ENCODE data around the gene CHST11.

GRCh38 chr12:104634044-104634443, 177.3 kb downstream of the CHST11 start:
- TF ChIP-seq JUND (IDR thresholded peaks at IDR 0.05; ENCODE audit: low read depth, low read length) (no peak), TARDBP (IDR thresholded peaks at IDR 0.05; ENCODE audit: borderline replicate concordance) (no peak), KDM1A (IDR thresholded peaks at IDR 0.05; ENCODE audit: borderline replicate concordance) (no peak), POLR2AphosphoS5 (IDR thresholded peaks at IDR 0.05; ENCODE audit: low read length) (no peak), TCF12 (IDR thresholded peaks at IDR 0.05; ENCODE audit: low read depth, low read length) (no peak), CTCF (IDR thresholded peaks at IDR 0.05 in 2 of 3, conservative IDR thresholded peaks at IDR 0.05 in 1 of 3; ENCODE audit: control insufficient read depth in 2 of 3, extremely low read depth in 1 of 3, insufficient read depth in 1 of 3, low read depth in 3 of 3, low read length in 3 of 3) (no peak), RAD21 (IDR thresholded peaks at IDR 0.05; ENCODE audit: insufficient read depth, low read depth, low read length) (no peak), SMAD1 (IDR thresholded peaks at IDR 0.05; ENCODE audit: low read depth, partially characterized antibody) (no peak), LARP7 (IDR thresholded peaks at IDR 0.05) (no peak), CEBPB (IDR thresholded peaks at IDR 0.05; ENCODE audit: borderline replicate concordance in 1 of 2, low read depth in 2 of 2, low read length in 2 of 2) (no peak), GABPA (IDR thresholded peaks at IDR 0.05; ENCODE audit: low read depth) (no peak), SRF (IDR thresholded peaks at IDR 0.05; ENCODE audit: low read depth in 2 of 2, low read length in 2 of 2) (no peak), BCL3 (IDR thresholded peaks at IDR 0.05; ENCODE audit: borderline replicate concordance, insufficient read depth, low read depth, low read length, poor library complexity, severe bottlenecking) (no peak), POLR2A (IDR thresholded peaks at IDR 0.05; ENCODE audit: low read depth, low read length) (no peak)
